GM12891 (cell line): ENCODE data around the gene ZNF14. TPM values are rescaled to one million over a fixed set of nuclear protein-coding genes. Genes with fewer than 3 reads are reported as not detected.
A peak's percentile ranks its signal among the peaks of the same experiment; 100 is the strongest.
"Not testable (repeated sequence)": the region's sequence is repeated elsewhere in the genome, so short reads cannot be mapped to it uniquely, and the experiment has no call there.

Experiments
- DNase-seq: peaks from one replicate; pipeline ENCODE4 v3.0.0; 2011; ENCODE audit warnings: low spot score; ENCODE audit not compliant: insufficient read length
- FAIRE-seq: peaks from 2 replicates; lab custom pipeline; 2011; peaks lifted over from hg19 to GRCh38; lab: Jason Lieb, UNC
- PAX5 ChIP-seq: IDR thresholded peaks from 2 replicates; pipeline ENCODE4 v1.6.1; 2011; ENCODE audit warnings: low read length, moderate library complexity, mild to moderate bottlenecking; ENCODE audit not compliant: insufficient read depth, severe bottlenecking
- POLR2A ChIP-seq: IDR thresholded peaks from 2 replicates; pipeline ENCODE4 v1.6.1; 2011; ENCODE audit warnings: low read depth, low read length, control low read depth
- POLR2AphosphoS5 ChIP-seq: IDR thresholded peaks from 2 replicates; pipeline ENCODE4 v1.6.1; 2011; ENCODE audit warnings: low read depth, low read length, control low read depth
- POU2F2 ChIP-seq: IDR thresholded peaks from 2 replicates; pipeline ENCODE4 v1.6.1; 2011; ENCODE audit warnings: low read depth, mild to moderate bottlenecking, control low read depth, low read length, moderate library complexity
- SPI1 ChIP-seq: IDR thresholded peaks from 2 replicates; pipeline ENCODE4 v1.6.1; 2011; ENCODE audit warnings: low read depth, low read length, control low read depth
- TAF1 ChIP-seq: IDR thresholded peaks from 2 replicates; pipeline ENCODE4 v1.6.1; 2011; ENCODE audit warnings: low read depth, low read length, control low read depth
- polyA plus RNA-seq: library from polyadenylated mRNA; unstranded; fragments of >200 nt; gene quantifications from one replicate; pipeline ENCODE4 v1.2.1, GENCODE V29; 2012; ENCODE audit warnings: low read depth, missing spikeins, inconsistent platforms; ENCODE audit not compliant: missing spikeins

Gene ZNF14
- 1.5 TPM for polyA plus RNA-seq

GRCh38 chr19:19732579-19733501 lies at the start of gene ZNF14:
Gene ZNF14 (minus strand): TSS chr19:19733112. CDS start chr19:19732958, 154 bp downstream.
- DNase-seq (peak; percentile 98), FAIRE-seq (peak; percentile 97)
- no peak for TF ChIP-seq POU2F2
- TF ChIP-seq PAX5: no peak
- TF ChIP-seq POLR2AphosphoS5: peak; percentile 90
- peak; percentile 68; the same call in 1 of the 2 replicates for TF ChIP-seq TAF1
- TF ChIP-seq SPI1: no peak
- peak; percentile 92 for TF ChIP-seq POLR2A

GRCh38 chr19:19781791-19782190 lies 48.9 kb upstream of the ZNF14 start:
- FAIRE-seq, DNase-seq: not testable (repeated sequence)

- TF ChIP-seq SPI1: no peak
- no peak for TF ChIP-seq TAF1
- TF ChIP-seq POU2F2: no peak
- TF ChIP-seq POLR2AphosphoS5: no peak
- TF ChIP-seq PAX5: no peak
- TF ChIP-seq POLR2A: no peak
- DNase-seq (no peak), FAIRE-seq (no peak)
These were observed 45.8 kb upstream of the ZNF14 start for GRCh38 chr19:19778666-19779065.

GRCh38 chr19:19777692-19778091 lies 44.8 kb upstream of the ZNF14 start:
- no peak for FAIRE-seq
- no peak for DNase-seq
- TF ChIP-seq SPI1: no peak
- TF ChIP-seq POLR2A: no peak
- TF ChIP-seq POLR2AphosphoS5: no peak
- no peak for TF ChIP-seq POU2F2
- TF ChIP-seq PAX5: no peak
- no peak for TF ChIP-seq TAF1

GRCh38 chr19:19776206-19777008 lies 43.5 kb upstream of the ZNF14 start:
- TF ChIP-seq POLR2A (peak; percentile 72; the same call in 1 of the 2 replicates), TAF1 (peak; percentile 71; the same call in 1 of the 2 replicates), POLR2AphosphoS5 (0 out of 2 replicates have a peak, but pooled peaks have one; percentile 38), SPI1 (no peak), PAX5 (no peak), POU2F2 (peak; percentile 66)
- DNase-seq (peak; percentile 71), FAIRE-seq (peak; percentile 98)

- FAIRE-seq (no peak), DNase-seq (no peak)
- TF ChIP-seq TAF1 (0 out of 2 replicates have a peak, but pooled peaks have one; percentile 5), POU2F2 (no peak)
These were observed 42.9 kb upstream of the ZNF14 start for GRCh38 chr19:19775891-19776205.

- TF ChIP-seq POLR2AphosphoS5 (no peak), PAX5 (no peak), TAF1 (no peak), SPI1 (no peak), POLR2A (no peak), POU2F2 (no peak)
- no peak for DNase-seq
- no peak for FAIRE-seq
These were observed 41.6 kb upstream of the ZNF14 start for GRCh38 chr19:19774354-19775033.

- DNase-seq, FAIRE-seq: not testable (repeated sequence)
These were observed 39.1 kb upstream of the ZNF14 start for GRCh38 chr19:19771963-19772362.

GRCh38 chr19:19769971-19770370 lies 37.1 kb upstream of the ZNF14 start:
- not testable (repeated sequence) for DNase-seq, FAIRE-seq

- TF ChIP-seq POLR2A (no peak), PAX5 (no peak), TAF1 (no peak), POLR2AphosphoS5 (no peak), POU2F2 (no peak), SPI1 (no peak)
- DNase-seq (no peak), FAIRE-seq (no peak)
These were observed 25.3 kb upstream of the ZNF14 start for GRCh38 chr19:19758164-19758563.
